H9 (cell line): ENCODE results near the gene NUP210L. TPM values are rescaled to one million over a fixed set of nuclear protein-coding genes. Genes with fewer than 3 reads are reported as not detected.

Experiments
- DNase-seq: peaks from one replicate; pipeline ENCODE4 v3.0.0-alpha.2; 2017
- H2AFZ ChIP-seq: one replicate; pipeline ENCODE4 v1.6.1; 2013; ENCODE audit warnings: mild to moderate bottlenecking, low read length, control low read depth, moderate library complexity
- H2AK5ac ChIP-seq: 2 replicates; pipeline ENCODE4 v1.6.1; 2013; ENCODE audit warnings: low read length, control low read depth, mixed read lengths; ENCODE audit not compliant: insufficient read length
- H2BK120ac ChIP-seq: one replicate; pipeline ENCODE4 v1.6.1; 2013; ENCODE audit warnings: low read depth, mild to moderate bottlenecking, low read length, control low read depth, inconsistent platforms; ENCODE audit not compliant: poor library complexity, severe bottlenecking
- H2BK12ac ChIP-seq: 2 replicates; pipeline ENCODE4 v1.6.1; 2013; ENCODE audit warnings: low read length, control low read depth, mixed read lengths, low read depth; ENCODE audit not compliant: insufficient read length
- H2BK15ac ChIP-seq: 2 replicates; pipeline ENCODE4 v1.6.1; 2013; ENCODE audit warnings: low read depth, low read length, control low read depth
- H2BK20ac ChIP-seq: one replicate; pipeline ENCODE4 v1.6.1; 2013; ENCODE audit warnings: low read depth, mild to moderate bottlenecking, low read length, control low read depth, inconsistent platforms; ENCODE audit not compliant: poor library complexity, severe bottlenecking
- H2BK5ac ChIP-seq: 2 replicates; pipeline ENCODE4 v1.6.1; 2013; ENCODE audit warnings: low read length, control low read depth, mixed read lengths; ENCODE audit not compliant: insufficient read length
- H3K14ac ChIP-seq: 2 replicates; pipeline ENCODE4 v1.6.1; 2013; ENCODE audit warnings: low read length, control low read depth; ENCODE audit not compliant: insufficient read depth
- H3K18ac ChIP-seq: 2 replicates; pipeline ENCODE4 v1.6.1; 2013; ENCODE audit warnings: low read depth, mild to moderate bottlenecking, mixed read lengths, low read length, control low read depth; ENCODE audit not compliant: insufficient read length
- H3K23ac ChIP-seq: 2 replicates; pipeline ENCODE4 v1.6.1; 2013; ENCODE audit warnings: low read length, control low read depth, mixed read lengths, low read depth; ENCODE audit not compliant: insufficient read length
- H3K23me2 ChIP-seq: 2 replicates; pipeline ENCODE4 v1.6.1; 2013; ENCODE audit warnings: low read depth, mild to moderate bottlenecking, mixed read lengths, low read length, control low read depth; ENCODE audit not compliant: insufficient read length, poor library complexity, severe bottlenecking
- H3K27ac ChIP-seq: 2 replicates; pipeline ENCODE4 v1.5.1; 2013; ENCODE audit warnings: low read length, control low read depth, mixed read lengths, low read depth; ENCODE audit not compliant: insufficient read length
- H3K27me3 ChIP-seq: 2 replicates; pipeline ENCODE4 v1.6.1; 2013; ENCODE audit warnings: low read length, control low read depth, inconsistent platforms; ENCODE audit not compliant: insufficient read depth
- H3K4ac ChIP-seq: 2 replicates; pipeline ENCODE4 v1.6.1; 2013; ENCODE audit warnings: low read depth, mild to moderate bottlenecking, control low read depth, inconsistent platforms, low read length, moderate library complexity
- H3K4me1 ChIP-seq: 2 replicates; pipeline ENCODE4 v1.6.1; 2013; ENCODE audit warnings: low read length, control low read depth, inconsistent platforms; ENCODE audit not compliant: insufficient read depth
- H3K4me2 ChIP-seq: 2 replicates; pipeline ENCODE4 v1.6.1; 2013; ENCODE audit warnings: low read length, control low read depth, mixed read lengths; ENCODE audit not compliant: insufficient read length, insufficient read depth
- H3K56ac ChIP-seq: 2 replicates; pipeline ENCODE4 v1.6.1; 2013; ENCODE audit warnings: low read depth, mild to moderate bottlenecking, mixed read lengths, low read length, control low read depth; ENCODE audit not compliant: insufficient read length
- H3K79me1 ChIP-seq: 2 replicates; pipeline ENCODE4 v1.6.1; 2013; ENCODE audit warnings: low read depth, mild to moderate bottlenecking, moderate library complexity, low read length, control low read depth, inconsistent platforms; ENCODE audit not compliant: insufficient read depth, poor library complexity, severe bottlenecking
- H3K79me2 ChIP-seq: 2 replicates; pipeline ENCODE4 v1.6.1; 2013; ENCODE audit warnings: low read length, control low read depth, inconsistent platforms; ENCODE audit not compliant: insufficient read depth
- H3K9ac ChIP-seq: 2 replicates; pipeline ENCODE4 v1.6.1; 2013; ENCODE audit warnings: low read length, control low read depth, mixed read lengths; ENCODE audit not compliant: insufficient read length; ENCODE audit errors: extremely low read depth
- H3K9me3 ChIP-seq: one replicate; pipeline ENCODE4 v1.6.1; 2013; ENCODE audit warnings: low read depth, low read length, inconsistent platforms; ENCODE audit not compliant: control insufficient read depth
- H3T11ph ChIP-seq: one replicate; pipeline ENCODE4 v1.6.1; 2013; ENCODE audit warnings: mild to moderate bottlenecking, low read length, control low read depth, inconsistent platforms
- H4K20me1 ChIP-seq: one replicate; pipeline ENCODE4 v1.6.1; 2013; ENCODE audit not compliant: control insufficient read depth, insufficient read length, insufficient read depth
- H4K5ac ChIP-seq: 2 replicates; pipeline ENCODE4 v1.6.1; 2013; ENCODE audit warnings: low read depth, mild to moderate bottlenecking, mixed read lengths, low read length, control low read depth; ENCODE audit not compliant: insufficient read length
- H4K8ac ChIP-seq: replicated peaks from 2 replicates; pipeline ENCODE4 v1.6.1; 2013; ENCODE audit warnings: low read length, control low read depth, mixed read lengths, low read depth; ENCODE audit not compliant: insufficient read length
- H4K91ac ChIP-seq: 2 replicates; pipeline ENCODE4 v1.6.1; 2013; ENCODE audit warnings: low read depth, mild to moderate bottlenecking, moderate library complexity, mixed read lengths, low read length, control low read depth; ENCODE audit not compliant: insufficient read length
- H3K27ac Mint-ChIP-seq, 3 experiments: 2 replicates in 2 of 3; 3 replicates in 1 of 3; pipeline ENCODE4 v1.8.0; 2020 to 2021; ENCODE audit warnings: mixed read lengths in 3 of 3, mild to moderate bottlenecking in 1 of 3, moderate library complexity in 1 of 3
- H3K27me3 Mint-ChIP-seq: 2 replicates; pipeline ENCODE4 v1.8.0; 2021; ENCODE audit warnings: low read depth, mild to moderate bottlenecking, moderate library complexity, mixed read lengths
- H3K36me3 Mint-ChIP-seq, 3 experiments: 2 replicates in 2 of 3; 3 replicates in 1 of 3; pipeline ENCODE4 v1.8.0; 2020 to 2021; ENCODE audit warnings: low read depth in 3 of 3, mixed read lengths in 3 of 3; ENCODE audit not compliant: insufficient read depth in 1 of 3
- H3K4me1 Mint-ChIP-seq, 2 experiments: 2 replicates each; pipeline ENCODE4 v1.8.0; 2020; ENCODE audit warnings: mixed read lengths in 2 of 2
- H3K4me3 Mint-ChIP-seq, 2 experiments: 2 replicates in 1 of 2; 3 replicates in 1 of 2; pipeline ENCODE4 v1.8.0; 2020 to 2021; ENCODE audit warnings: mild to moderate bottlenecking in 2 of 2, mixed read lengths in 2 of 2, moderate library complexity in 1 of 2
- H3K9me3 Mint-ChIP-seq, 2 experiments: 2 replicates in 1 of 2; 3 replicates in 1 of 2; pipeline ENCODE4 v1.8.0; 2020; ENCODE audit warnings: mild to moderate bottlenecking in 2 of 2, mixed read lengths in 2 of 2, moderate library complexity in 1 of 2
- CTCF ChIP-seq: fragments of 200-600 bp; sonication (generic); conservative IDR thresholded peaks from 3 replicates; pipeline ENCODE4 v1.8.0; 2021; ENCODE audit warnings: antibody characterized with exemption, mild to moderate bottlenecking
- WGBS: extraction: QIAGEN DNeasy Blood & Tissue Kit; methylation state at CpG from one replicate; pipeline ENCODE4 v1.1.7; 2013; ENCODE audit warnings: missing lambda C conversion rate, low lambda C conversion rate, mixed read lengths; ENCODE audit not compliant: insufficient read length; ENCODE audit errors: extremely low coverage; 5-methylcytosine and 5-hydroxymethylcytosine counted together
- total RNA-seq: library from RNA; stranded (reverse); gene quantifications from 2 replicates; pipeline ENCODE4 v1.2.1, GENCODE V29; 2021

NUP210L gene
- total RNA-seq, 1 experiment from 2014 or later = 0.04 TPM

- H3T11ph ChIP-seq = no peak overlapping the region
- WGBS = 100% methylated on average over 2 of the region's 7 CpGs
- H4K8ac ChIP-seq = no peak overlapping the region
- Mint-ChIP-seq H3K27me3 (no peaks in the 10 kb centered on the region), H3K4me1 (peaks cover 21 to 30% of the 10 kb centered on the region in 2 experiments), H3K36me3 (peaks cover 25 to 51% (median 49%) of the 10 kb centered on the region in 3 experiments), H3K9me3 (no peaks in the 10 kb centered on the region), H3K27ac (peak overlapping the region in 2 of 3 experiments; percentile 42 to 65; a peak in 3 of 7 replicates), H3K4me3 (no peak overlapping the region)
- H2BK12ac ChIP-seq = no peak overlapping the region
- H2AK5ac ChIP-seq = no peak overlapping the region
- no peaks in the 10 kb centered on the region for H3K4me1 ChIP-seq
- H3K79me2 ChIP-seq = no peaks in the 10 kb centered on the region
- H2AFZ ChIP-seq = no peak overlapping the region
- TF ChIP-seq CTCF = no peak
- no peak overlapping the region for H4K91ac ChIP-seq
- no peak overlapping the region for H3K56ac ChIP-seq
- no peak overlapping the region for H3K18ac ChIP-seq
- H3K9me3 ChIP-seq = no peaks in the 10 kb centered on the region
- peaks cover 9% of the 10 kb centered on the region for H3K23me2 ChIP-seq
- no peaks in the 10 kb centered on the region for H3K79me1 ChIP-seq
- H4K20me1 ChIP-seq = no peaks in the 10 kb centered on the region
- H3K4me2 ChIP-seq = no peak overlapping the region
- H2BK20ac ChIP-seq = no peak overlapping the region
- no peaks in the 10 kb centered on the region for H3K27me3 ChIP-seq
- H3K23ac ChIP-seq = no peak overlapping the region
- H4K5ac ChIP-seq = no peak overlapping the region
- no peak overlapping the region for H2BK120ac ChIP-seq
- H3K9ac ChIP-seq = no peak overlapping the region
- no peak overlapping the region for H2BK5ac ChIP-seq
- no peak overlapping the region for H2BK15ac ChIP-seq
- H3K4ac ChIP-seq = no peak overlapping the region
- no peak overlapping the region for H3K27ac ChIP-seq
- DNase-seq = no peak
- no peak overlapping the region for H3K14ac ChIP-seq
Measured at GRCh38 chr1:153973525-153973924, 181.3 kb downstream of the NUP210L start.
